ENCODE measurements around the gene RCOR1. TPM values are rescaled to one million over a fixed set of nuclear protein-coding genes. Genes with fewer than 3 reads are reported as not detected.

Gene RCOR1
- total RNA-seq, 2 donors from 2014 or later = 8.4 to 8.7 TPM

- H3K4me3 ChIP-seq = no peak overlapping the region
- no peak overlapping the region for H3K27ac ChIP-seq
- no peaks in the 10 kb centered on the region for H3K9me3 ChIP-seq
- DNase-seq (ENCODE audit: low spot score) = no peak
- no peaks in the 10 kb centered on the region for H3K27me3 ChIP-seq
- TF ChIP-seq, protein P1, sequence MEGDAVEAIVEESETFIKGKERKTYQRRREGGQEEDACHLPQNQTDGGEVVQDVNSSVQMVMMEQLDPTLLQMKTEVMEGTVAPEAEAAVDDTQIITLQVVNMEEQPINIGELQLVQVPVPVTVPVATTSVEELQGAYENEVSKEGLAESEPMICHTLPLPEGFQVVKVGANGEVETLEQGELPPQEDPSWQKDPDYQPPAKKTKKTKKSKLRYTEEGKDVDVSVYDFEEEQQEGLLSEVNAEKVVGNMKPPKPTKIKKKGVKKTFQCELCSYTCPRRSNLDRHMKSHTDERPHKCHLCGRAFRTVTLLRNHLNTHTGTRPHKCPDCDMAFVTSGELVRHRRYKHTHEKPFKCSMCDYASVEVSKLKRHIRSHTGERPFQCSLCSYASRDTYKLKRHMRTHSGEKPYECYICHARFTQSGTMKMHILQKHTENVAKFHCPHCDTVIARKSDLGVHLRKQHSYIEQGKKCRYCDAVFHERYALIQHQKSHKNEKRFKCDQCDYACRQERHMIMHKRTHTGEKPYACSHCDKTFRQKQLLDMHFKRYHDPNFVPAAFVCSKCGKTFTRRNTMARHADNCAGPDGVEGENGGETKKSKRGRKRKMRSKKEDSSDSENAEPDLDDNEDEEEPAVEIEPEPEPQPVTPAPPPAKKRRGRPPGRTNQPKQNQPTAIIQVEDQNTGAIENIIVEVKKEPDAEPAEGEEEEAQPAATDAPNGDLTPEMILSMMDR (IDR thresholded peaks at IDR 0.05) = no peak
- no peaks in the 10 kb centered on the region for H3K36me3 ChIP-seq
- no peaks in the 10 kb centered on the region for H3K4me1 ChIP-seq
Measured at GRCh38 chr14:102584871-102585869, 7.3 kb upstream of the RCOR1 start.

GRCh38 chr14:102586420-102587104 lies 5.9 kb upstream of the RCOR1 start:
- DNase-seq (ENCODE audit: low spot score) = no peak
- H3K36me3 ChIP-seq = no peaks in the 10 kb centered on the region
- TF ChIP-seq, protein P1 (IDR thresholded peaks at IDR 0.05) = no peak
- peaks cover 0 to 10% of the 10 kb centered on the region in 2 donors for H3K4me1 ChIP-seq
- no peak overlapping the region for H3K4me3 ChIP-seq
- no peak overlapping the region for H3K27ac ChIP-seq
- H3K9me3 ChIP-seq = no peaks in the 10 kb centered on the region
- H3K27me3 ChIP-seq = no peaks in the 10 kb centered on the region

DNA sequence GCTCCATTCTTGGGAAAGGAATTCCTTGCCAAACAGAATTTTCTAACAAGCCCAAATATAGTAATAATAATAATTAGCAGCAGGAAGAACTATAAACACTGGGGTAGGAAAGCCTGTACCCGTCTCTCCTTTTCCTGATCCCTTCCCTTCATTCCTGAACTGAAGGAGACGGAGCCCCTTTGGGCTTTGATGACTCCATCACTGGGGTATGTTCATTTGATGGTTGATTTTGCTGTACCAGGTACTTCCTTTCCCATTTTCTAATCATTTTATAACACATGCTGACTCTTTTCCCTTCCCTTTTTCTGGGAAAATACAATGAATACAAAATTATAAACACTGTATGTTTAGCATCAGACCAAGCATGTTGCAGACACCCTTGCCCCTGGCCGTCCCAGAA lies 3.6 kb upstream of the RCOR1 start:
- DNase-seq (ENCODE audit: low spot score) = no peak
- Histone ChIP-seq H3K27me3 (no peaks in the 10 kb centered on the region), H3K4me1 (peaks cover 0 to 16% of the 10 kb centered on the region in 2 donors), H3K36me3 (no peaks in the 10 kb centered on the region), H3K4me3 (no peak overlapping the region), H3K9me3 (no peaks in the 10 kb centered on the region), H3K27ac (no peak overlapping the region)
- TF ChIP-seq, protein P1 (IDR thresholded peaks at IDR 0.05) = no peak

GRCh38 chr14:102589761-102590290 lies 2.6 kb upstream of the RCOR1 start:
- Histone ChIP-seq H3K27ac (no peak overlapping the region), H3K36me3 (no peaks in the 10 kb centered on the region), H3K27me3 (no peaks in the 10 kb centered on the region), H3K9me3 (no peaks in the 10 kb centered on the region), H3K4me1 (peaks cover 0 to 25% of the 10 kb centered on the region in 2 donors), H3K4me3 (no peak overlapping the region)
- DNase-seq (ENCODE audit: low spot score) = no peak
- TF ChIP-seq, protein P1 (IDR thresholded peaks at IDR 0.05) = no peak

- Histone ChIP-seq H3K4me3 (peak overlapping the region in 1 of 2 donors; percentile 98), H3K9me3 (no peaks in the 10 kb centered on the region), H3K27me3 (no peaks in the 10 kb centered on the region), H3K36me3 (no peaks in the 10 kb centered on the region), H3K4me1 (peaks cover 0 to 29% of the 10 kb centered on the region in 2 donors), H3K27ac (peak overlapping the region; percentile 98)
- TF ChIP-seq, protein P1 (IDR thresholded peaks at IDR 0.05) = peak in 1 of 2 donors; percentile 48
- DNase-seq (ENCODE audit: low spot score) = no peak
Measured at GRCh38 chr14:102590667-102591099, 1.8 kb upstream of the RCOR1 start.

All from right atrium auricular region (tissue), 2 donors.